Breast epithelium (tissue), 3 donors: Measurements from ENCODE around the gene PRDM15.

ENCODE experiments used
- POLR2A ChIP-seq: fragments of 450-650 bp; IDR thresholded peaks from one replicate; pipeline ENCODE4 v1.6.1; 2016; ENCODE audit warnings: antibody characterized with exemption, mild to moderate bottlenecking, moderate library complexity
- POLR2AphosphoS5 ChIP-seq, 3 donors: sonication (generic); formaldehyde crosslinking; IDR thresholded peaks; one replicate each; pipeline ENCODE4 v1.6.1; 2017; ENCODE audit warnings: antibody characterized with exemption in 3 of 3
- TF ChIP-seq, protein P1 (sequence below), 3 donors: fragments of 450-650 bp; IDR thresholded peaks; one replicate each; pipeline ENCODE4 v1.5.1; 2016 to 2017; ENCODE audit warnings: antibody characterized with exemption in 3 of 3, mild to moderate bottlenecking in 3 of 3, moderate library complexity in 3 of 3

DNA sequence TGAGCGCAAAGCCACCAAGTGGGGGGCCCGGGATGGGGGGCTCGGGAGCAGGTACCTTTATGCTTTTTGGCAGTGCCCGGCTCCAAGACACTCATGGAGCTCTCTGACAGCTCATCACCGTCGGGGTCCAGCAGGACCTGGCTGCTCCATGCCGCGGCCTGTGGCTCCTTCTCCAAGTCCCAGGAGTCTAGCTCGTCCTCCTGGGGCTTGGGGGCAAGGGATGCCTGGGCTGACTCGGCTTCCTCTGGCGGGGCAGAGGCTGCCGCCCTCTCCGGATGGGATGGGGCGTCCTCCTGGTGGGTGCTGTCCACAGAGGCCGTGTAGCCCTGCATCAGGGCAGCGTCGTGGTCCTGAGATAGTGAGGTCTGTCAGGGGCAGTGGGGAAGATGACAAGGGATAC lies 19.9 kb upstream of the PRDM15 start:
- TF ChIP-seq, protein P1, sequence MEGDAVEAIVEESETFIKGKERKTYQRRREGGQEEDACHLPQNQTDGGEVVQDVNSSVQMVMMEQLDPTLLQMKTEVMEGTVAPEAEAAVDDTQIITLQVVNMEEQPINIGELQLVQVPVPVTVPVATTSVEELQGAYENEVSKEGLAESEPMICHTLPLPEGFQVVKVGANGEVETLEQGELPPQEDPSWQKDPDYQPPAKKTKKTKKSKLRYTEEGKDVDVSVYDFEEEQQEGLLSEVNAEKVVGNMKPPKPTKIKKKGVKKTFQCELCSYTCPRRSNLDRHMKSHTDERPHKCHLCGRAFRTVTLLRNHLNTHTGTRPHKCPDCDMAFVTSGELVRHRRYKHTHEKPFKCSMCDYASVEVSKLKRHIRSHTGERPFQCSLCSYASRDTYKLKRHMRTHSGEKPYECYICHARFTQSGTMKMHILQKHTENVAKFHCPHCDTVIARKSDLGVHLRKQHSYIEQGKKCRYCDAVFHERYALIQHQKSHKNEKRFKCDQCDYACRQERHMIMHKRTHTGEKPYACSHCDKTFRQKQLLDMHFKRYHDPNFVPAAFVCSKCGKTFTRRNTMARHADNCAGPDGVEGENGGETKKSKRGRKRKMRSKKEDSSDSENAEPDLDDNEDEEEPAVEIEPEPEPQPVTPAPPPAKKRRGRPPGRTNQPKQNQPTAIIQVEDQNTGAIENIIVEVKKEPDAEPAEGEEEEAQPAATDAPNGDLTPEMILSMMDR (IDR thresholded peaks at IDR 0.05) = no peak
- no peak for TF ChIP-seq POLR2AphosphoS5 (IDR thresholded peaks at IDR 0.05)
- TF ChIP-seq POLR2A = no peak
